ENCODE results near the gene ARL4C.
"Not testable (repeated sequence)": the region's sequence is repeated elsewhere in the genome, so short reads cannot be mapped to it uniquely, and the experiment has no call there.

ARL4C gene

DNA sequence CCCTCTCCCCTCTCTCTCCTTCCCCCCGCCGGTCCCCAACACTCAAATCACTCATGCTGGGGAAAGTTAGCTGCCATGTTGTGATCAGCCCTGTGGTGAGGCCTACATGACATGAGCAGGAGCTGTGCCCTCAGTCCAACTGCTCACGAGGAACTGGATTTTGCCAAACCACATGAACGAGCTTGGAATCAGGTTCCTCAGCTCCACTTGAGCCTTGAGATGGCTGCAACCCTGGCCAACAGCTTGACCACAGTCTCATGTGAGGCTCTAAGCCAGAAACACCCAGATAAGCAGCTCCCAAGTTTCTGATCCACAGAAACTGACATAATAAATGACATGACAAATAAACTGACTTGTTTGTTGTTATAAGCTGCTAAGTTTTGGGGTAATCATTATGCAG is 38.4 kb downstream of the ARL4C start:
- Histone ChIP-seq H3K27me3 (ENCODE audit: low read depth) (no peaks in the 10 kb centered on the region), H3K4me3 (no peak overlapping the region), H3K4me1 (peaks cover 7% of the 10 kb centered on the region), H3K36me3 (replicated peaks) (no peaks in the 10 kb centered on the region), H3K9me3 (peaks cover 6% of the 10 kb centered on the region)
- no peak for DNase-seq (ENCODE audit: low spot score in 2 of 2)
- in situ Hi-C loops (cut with MboI; ENCODE audit: low sequenced_read_pairs), result no loop called here

DNA sequence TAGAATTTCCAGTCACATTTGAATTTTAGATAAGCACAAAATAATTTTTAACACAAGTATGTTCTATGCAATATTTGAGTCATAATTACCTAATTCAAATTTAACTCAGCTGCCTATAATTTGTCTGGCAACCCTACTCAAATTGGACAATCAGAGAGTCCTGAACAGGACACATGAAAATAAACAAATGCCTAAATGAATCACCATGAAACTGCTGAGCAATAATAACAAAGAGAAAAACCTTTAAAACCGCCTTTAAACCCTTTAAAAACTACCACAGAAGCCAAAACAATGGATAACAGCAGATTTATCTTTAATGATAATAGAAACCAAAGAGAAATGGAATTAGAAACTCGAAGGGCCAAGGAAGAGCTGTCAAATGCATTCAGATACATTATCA is 39.5 kb downstream of the ARL4C start:
- no peaks in the 10 kb centered on the region for H3K36me3 ChIP-seq (replicated peaks)
- H3K4me1 ChIP-seq, result peaks cover 7% of the 10 kb centered on the region
- in situ Hi-C loops (cut with MboI; ENCODE audit: low sequenced_read_pairs), result no loop called here
- no peak for DNase-seq (ENCODE audit: low spot score in 2 of 2)
- H3K9me3 ChIP-seq, result peaks cover 6% of the 10 kb centered on the region
- no peak overlapping the region for H3K4me3 ChIP-seq
- no peaks in the 10 kb centered on the region for H3K27me3 ChIP-seq (ENCODE audit: low read depth)

DNA sequence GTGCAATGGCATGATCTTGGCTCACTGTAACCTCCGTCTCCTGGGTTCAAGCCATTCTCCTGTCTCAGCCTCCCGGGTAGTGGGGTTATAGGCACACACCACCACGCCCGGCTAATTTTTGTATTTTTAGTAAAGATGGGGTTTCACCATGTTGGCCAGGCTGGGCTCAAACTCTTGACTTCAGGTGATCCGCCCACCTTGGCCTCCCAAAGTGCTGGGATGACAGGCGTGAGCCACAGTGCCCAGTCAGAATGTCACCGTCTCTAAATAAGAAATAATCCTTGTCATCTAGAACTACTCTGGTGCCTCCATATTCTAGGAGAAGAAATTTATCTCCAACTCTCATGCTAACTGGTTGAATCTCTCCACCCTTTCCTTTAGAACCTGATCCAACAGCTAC is 41.6 kb downstream of the ARL4C start:
- H3K27me3 ChIP-seq (ENCODE audit: low read depth); DNase-seq (ENCODE audit: low spot score in 2 of 2); H3K4me3 ChIP-seq; H3K9me3 ChIP-seq; H3K36me3 ChIP-seq (replicated peaks); in situ Hi-C loops (cut with MboI; ENCODE audit: low sequenced_read_pairs): not testable (repeated sequence)
- peaks cover 21% of the 10 kb centered on the region for H3K4me1 ChIP-seq

- no peak for DNase-seq (ENCODE audit: low spot score in 2 of 2)
- H3K36me3 ChIP-seq (replicated peaks), result no peaks in the 10 kb centered on the region
- H3K27me3 ChIP-seq (ENCODE audit: low read depth), result no peaks in the 10 kb centered on the region
- H3K4me1 ChIP-seq, result peaks cover 24% of the 10 kb centered on the region
- in situ Hi-C loops (cut with MboI; ENCODE audit: low sequenced_read_pairs), result no loop called here
- peaks cover 6% of the 10 kb centered on the region for H3K9me3 ChIP-seq
- no peak overlapping the region for H3K4me3 ChIP-seq
These were observed 42.4 kb downstream of the ARL4C start for GRCh38 chr2:234454433-234454832.

- in situ Hi-C loops (cut with MboI; ENCODE audit: low sequenced_read_pairs), result no loop called here
- DNase-seq (ENCODE audit: low spot score in 2 of 2), result no peak
- Histone ChIP-seq H3K27me3 (ENCODE audit: low read depth) (no peaks in the 10 kb centered on the region), H3K9me3 (peaks cover 6% of the 10 kb centered on the region; the same call in 1 of the 2 replicates), H3K36me3 (replicated peaks) (no peaks in the 10 kb centered on the region), H3K4me1 (peaks cover 23% of the 10 kb centered on the region), H3K4me3 (no peak overlapping the region)
These were observed 43.7 kb downstream of the ARL4C start for GRCh38 chr2:234453216-234453615.

- H3K9me3 ChIP-seq, result peaks cover 2% of the 10 kb centered on the region; the same call in 1 of the 2 replicates
- H3K4me1 ChIP-seq, result peaks cover 34% of the 10 kb centered on the region
- no peak for DNase-seq (ENCODE audit: low spot score in 2 of 2)
- no peaks in the 10 kb centered on the region for H3K27me3 ChIP-seq (ENCODE audit: low read depth)
- no peaks in the 10 kb centered on the region for H3K36me3 ChIP-seq (replicated peaks)
- H3K4me3 ChIP-seq, result no peak overlapping the region
- in situ Hi-C loops (cut with MboI; ENCODE audit: low sequenced_read_pairs), result no loop called here
These were observed 44.8 kb downstream of the ARL4C start for GRCh38 chr2:234451852-234452625.

DNA sequence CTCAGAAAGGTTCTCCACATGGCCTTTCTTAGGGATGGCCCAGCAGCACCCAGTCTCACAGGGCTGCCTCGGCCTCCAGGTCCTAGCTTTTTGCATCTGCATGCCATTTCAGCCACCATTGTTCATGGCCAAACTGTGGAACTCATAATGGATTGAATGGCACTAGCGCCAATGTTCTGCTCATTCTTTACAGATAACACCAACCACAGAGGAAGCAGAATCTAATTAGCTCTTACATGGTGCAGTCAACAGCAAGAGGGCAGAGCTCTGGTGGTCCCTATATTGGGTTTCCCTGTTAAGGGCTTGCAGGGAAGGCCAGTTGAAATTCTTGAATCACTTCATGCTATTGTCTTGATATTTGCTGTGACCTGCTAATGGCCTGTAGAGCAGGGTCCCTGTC is 45.6 kb downstream of the ARL4C start:
- no peak for DNase-seq (ENCODE audit: low spot score in 2 of 2)
- Histone ChIP-seq H3K27me3 (ENCODE audit: low read depth) (no peaks in the 10 kb centered on the region), H3K9me3 (no peaks in the 10 kb centered on the region; the same call in 1 of the 2 replicates), H3K36me3 (replicated peaks) (no peaks in the 10 kb centered on the region), H3K4me3 (no peak overlapping the region), H3K4me1 (peaks cover 34% of the 10 kb centered on the region)
- in situ Hi-C loops (cut with MboI; ENCODE audit: low sequenced_read_pairs), result no loop called here

- Histone ChIP-seq H3K27me3 (ENCODE audit: low read depth) (no peaks in the 10 kb centered on the region), H3K36me3 (replicated peaks) (no peaks in the 10 kb centered on the region), H3K4me1 (peaks cover 34% of the 10 kb centered on the region), H3K4me3 (no peak overlapping the region), H3K9me3 (no peaks in the 10 kb centered on the region; the same call in 1 of the 2 replicates)
- peak; percentile 35 to 69 for DNase-seq (ENCODE audit: low spot score in 2 of 2)
- in situ Hi-C loops (cut with MboI; ENCODE audit: low sequenced_read_pairs), result no loop called here
These were observed 46.3 kb downstream of the ARL4C start for GRCh38 chr2:234450431-234451124.

- Histone ChIP-seq H3K27me3 (ENCODE audit: low read depth) (no peaks in the 10 kb centered on the region), H3K4me1 (peaks cover 34% of the 10 kb centered on the region), H3K36me3 (replicated peaks) (no peaks in the 10 kb centered on the region), H3K4me3 (no peak overlapping the region), H3K9me3 (no peaks in the 10 kb centered on the region)
- peak; percentile 71 to 97 for DNase-seq (ENCODE audit: low spot score in 2 of 2)
- in situ Hi-C loops (cut with MboI; ENCODE audit: low sequenced_read_pairs), result no loop called here
These were observed 48.2 kb downstream of the ARL4C start for GRCh38 chr2:234448506-234449184.

- Histone ChIP-seq H3K9me3 (no peaks in the 10 kb centered on the region), H3K4me1 (peaks cover 34% of the 10 kb centered on the region), H3K4me3 (no peak overlapping the region), H3K27me3 (ENCODE audit: low read depth) (no peaks in the 10 kb centered on the region), H3K36me3 (replicated peaks) (no peaks in the 10 kb centered on the region)
- DNase-seq (ENCODE audit: low spot score in 2 of 2), result peak; percentile 25 to 36
- in situ Hi-C loops (cut with MboI; ENCODE audit: low sequenced_read_pairs), result no loop called here
These were observed 48.9 kb downstream of the ARL4C start for GRCh38 chr2:234447963-234448362.

GRCh38 chr2:234447189-234447588 is 49.7 kb downstream of the ARL4C start:
- H3K4me3 ChIP-seq, result no peak overlapping the region
- no peaks in the 10 kb centered on the region for H3K9me3 ChIP-seq
- DNase-seq (ENCODE audit: low spot score in 2 of 2), result no peak
- in situ Hi-C loops (cut with MboI; ENCODE audit: low sequenced_read_pairs), result no loop called here
- peaks cover 34% of the 10 kb centered on the region for H3K4me1 ChIP-seq
- no peaks in the 10 kb centered on the region for H3K36me3 ChIP-seq (replicated peaks)
- H3K27me3 ChIP-seq (ENCODE audit: low read depth), result no peaks in the 10 kb centered on the region

- H3K27me3 ChIP-seq (ENCODE audit: low read depth), result no peaks in the 10 kb centered on the region
- peaks cover 33% of the 10 kb centered on the region for H3K4me1 ChIP-seq
- H3K4me3 ChIP-seq, result no peak overlapping the region
- no peaks in the 10 kb centered on the region for H3K36me3 ChIP-seq (replicated peaks)
- no peak for DNase-seq (ENCODE audit: low spot score in 2 of 2)
- H3K9me3 ChIP-seq, result no peaks in the 10 kb centered on the region
- in situ Hi-C loops (cut with MboI; ENCODE audit: low sequenced_read_pairs), result no loop called here
These were observed 50.3 kb downstream of the ARL4C start for GRCh38 chr2:234446404-234447076.

GRCh38 chr2:234444893-234445292 is 52.0 kb downstream of the ARL4C start:
- Histone ChIP-seq H3K4me1 (peaks cover 17% of the 10 kb centered on the region), H3K36me3 (replicated peaks) (no peaks in the 10 kb centered on the region), H3K27me3 (ENCODE audit: low read depth) (no peaks in the 10 kb centered on the region), H3K9me3 (no peaks in the 10 kb centered on the region), H3K4me3 (no peak overlapping the region)
- no peak for DNase-seq (ENCODE audit: low spot score in 2 of 2)
- in situ Hi-C loops (cut with MboI; ENCODE audit: low sequenced_read_pairs), result no loop called here

Data from HAP-1 (cell line).